ENCODE results near the gene HSD17B10. TPM values are rescaled to one million over a fixed set of nuclear protein-coding genes. Genes with fewer than 3 reads are reported as not detected.

Gene HSD17B10
- total RNA-seq, 4 donors from 2014 or later: 12.5 to 47.5 (median 42.2) TPM

- no peaks in the 10 kb centered on the region for H3K36me3 ChIP-seq
Measured at GRCh38 chrX:53412446-53412845, 21.7 kb downstream of the HSD17B10 start.

GRCh38 chrX:53403535-53403934, 30.6 kb downstream of the HSD17B10 start:
- Histone ChIP-seq H3K4me1 (no peaks in the 10 kb centered on the region), H3K27me3 (no peaks in the 10 kb centered on the region), H3K27ac (no peak overlapping the region), H3K9me3 (no peaks in the 10 kb centered on the region), H3K4me3 (no peak overlapping the region), H3K36me3 (peaks cover 0 to 7% (median 3%) of the 10 kb centered on the region in 4 donors)
- no peak for TF ChIP-seq CTCF (IDR thresholded peaks at IDR 0.05)
- no peak for TF ChIP-seq EP300 (IDR thresholded peaks at IDR 0.05; ENCODE audit: low read depth)
- no peak for TF ChIP-seq POLR2A (IDR thresholded peaks at IDR 0.05)
- TF ChIP-seq POLR2AphosphoS5 (IDR thresholded peaks at IDR 0.05): no peak
- DNase-seq: no peak
- intact Hi-C loops (cut with DNase I; ENCODE audit: low total_unique reads): no loop called here
- 90 to 96% methylated on average over 2 to 10 of the region's 10 CpGs for WGBS, 2 donors (ENCODE audit: low coverage in 1 of 2)
- in situ Hi-C loops (cut with MboI; ENCODE audit: low pct_ligation_motif_present in 1 of 4, low pct_unique_long_range_greater_than_20kb in 1 of 4, low sequenced_read_pairs in 3 of 4): no loop called here

More at GRCh38 chrX:53412446-53412845, 21.7 kb downstream of the HSD17B10 start:
- 85% methylated on average over 2 of the region's 2 CpGs; no CpG with 5 or more reads in 1 of the 2 donors for WGBS, 2 donors (ENCODE audit: low coverage in 1 of 2)
- no peaks in the 10 kb centered on the region for H3K9me3 ChIP-seq
- DNase-seq: no peak
- no peak overlapping the region for H3K4me3 ChIP-seq
- H3K27ac ChIP-seq: no peak overlapping the region
- in situ Hi-C loops (cut with MboI; ENCODE audit: low pct_ligation_motif_present in 1 of 4, low pct_unique_long_range_greater_than_20kb in 1 of 4, low sequenced_read_pairs in 3 of 4): no loop called here
- no peak for TF ChIP-seq EP300 (IDR thresholded peaks at IDR 0.05; ENCODE audit: low read depth)
- no peak for TF ChIP-seq CTCF (IDR thresholded peaks at IDR 0.05)
- TF ChIP-seq POLR2AphosphoS5 (IDR thresholded peaks at IDR 0.05): no peak
- TF ChIP-seq POLR2A (IDR thresholded peaks at IDR 0.05): no peak
- intact Hi-C loops (cut with DNase I; ENCODE audit: low total_unique reads): no loop called here
- H3K27me3 ChIP-seq: no peaks in the 10 kb centered on the region
- H3K4me1 ChIP-seq: no peaks in the 10 kb centered on the region

- Histone ChIP-seq H3K9me3 (no peaks in the 10 kb centered on the region), H3K4me1 (no peaks in the 10 kb centered on the region), H3K27me3 (no peaks in the 10 kb centered on the region), H3K27ac (no peak overlapping the region), H3K36me3 (no peaks in the 10 kb centered on the region), H3K4me3 (no peak overlapping the region)
- in situ Hi-C loops (cut with MboI; ENCODE audit: low pct_ligation_motif_present in 1 of 4, low pct_unique_long_range_greater_than_20kb in 1 of 4, low sequenced_read_pairs in 3 of 4) (no loop called here), intact Hi-C loops (cut with DNase I; ENCODE audit: low total_unique reads) (no loop called here)
- DNase-seq: no peak
- TF ChIP-seq EP300 (IDR thresholded peaks at IDR 0.05; ENCODE audit: low read depth) (no peak), CTCF (IDR thresholded peaks at IDR 0.05) (no peak), POLR2AphosphoS5 (IDR thresholded peaks at IDR 0.05) (no peak), POLR2A (IDR thresholded peaks at IDR 0.05) (no peak)
- WGBS, 2 donors (ENCODE audit: low coverage in 1 of 2): 89 to 100% methylated on average over 1 of the region's 1 CpG
Measured at GRCh38 chrX:53398216-53398615, 36.0 kb downstream of the HSD17B10 start.

GRCh38 chrX:53395605-53396298, 38.4 kb downstream of the HSD17B10 start:
- Histone ChIP-seq H3K36me3 (no peaks in the 10 kb centered on the region), H3K4me3 (no peak overlapping the region), H3K27me3 (no peaks in the 10 kb centered on the region), H3K9me3 (no peaks in the 10 kb centered on the region), H3K27ac (no peak overlapping the region), H3K4me1 (no peaks in the 10 kb centered on the region)
- no peak for DNase-seq
- intact Hi-C loops (cut with DNase I; ENCODE audit: low total_unique reads): no loop called here
- in situ Hi-C loops (cut with MboI; ENCODE audit: low pct_ligation_motif_present in 1 of 4, low pct_unique_long_range_greater_than_20kb in 1 of 4, low sequenced_read_pairs in 3 of 4): no loop called here
- 98 to 100% methylated on average over 1 to 2 of the region's 2 CpGs for WGBS, 2 donors (ENCODE audit: low coverage in 1 of 2)
- TF ChIP-seq POLR2A (IDR thresholded peaks at IDR 0.05): no peak
- TF ChIP-seq CTCF (IDR thresholded peaks at IDR 0.05): no peak
- TF ChIP-seq POLR2AphosphoS5 (IDR thresholded peaks at IDR 0.05): no peak
- TF ChIP-seq EP300 (IDR thresholded peaks at IDR 0.05; ENCODE audit: low read depth): no peak
